Mesothelial cell of epicardium (in vitro differentiated cells): Measurements from ENCODE around the gene ZFAND6. TPM values are rescaled to one million over a fixed set of nuclear protein-coding genes. Genes with fewer than 3 reads are reported as not detected.
"Not testable (repeated sequence)": the region's sequence is repeated elsewhere in the genome, so short reads cannot be mapped to it uniquely, and the experiment has no call there.

Experiments used
- DNase-seq, 2 experiments: peaks; one replicate each; pipeline ENCODE4 v3.0.0; 2021; ENCODE audit warnings: low spot score in 2 of 2; ENCODE audit not compliant: unreplicated experiment in 2 of 2
- H3K27ac Mint-ChIP-seq: 2 replicates; pipeline ENCODE4 v1.8.0; 2021; ENCODE audit warnings: mixed read lengths
- H3K27me3 Mint-ChIP-seq: 2 replicates; pipeline ENCODE4 v1.8.0; 2021; ENCODE audit warnings: low read depth, mixed read lengths
- H3K36me3 Mint-ChIP-seq: 2 replicates; pipeline ENCODE4 v1.8.0; 2021; ENCODE audit warnings: mixed read lengths
- H3K4me1 Mint-ChIP-seq: 2 replicates; pipeline ENCODE4 v1.8.0; 2021; ENCODE audit warnings: mixed read lengths
- H3K4me3 Mint-ChIP-seq: 2 replicates; pipeline ENCODE4 v1.8.0; 2021; ENCODE audit warnings: mild to moderate bottlenecking, moderate library complexity, mixed read lengths
- H3K9me3 Mint-ChIP-seq: 2 replicates; pipeline ENCODE4 v1.8.0; 2021; ENCODE audit warnings: mixed read lengths
- total RNA-seq: library from RNA; stranded (reverse); gene quantifications from 3 replicates; pipeline ENCODE4 v1.2.1, GENCODE V29; 2021
- TF ChIP-seq, protein P1 (sequence below): fragments of 200-600 bp; sonication (generic); IDR thresholded peaks from one replicate; pipeline ENCODE4 v1.5.0; 2021; ENCODE audit warnings: antibody characterized with exemption; ENCODE audit not compliant: unreplicated experiment

ZFAND6 gene
- total RNA-seq, 1 donor from 2014 or later, result 88.8 TPM

DNA sequence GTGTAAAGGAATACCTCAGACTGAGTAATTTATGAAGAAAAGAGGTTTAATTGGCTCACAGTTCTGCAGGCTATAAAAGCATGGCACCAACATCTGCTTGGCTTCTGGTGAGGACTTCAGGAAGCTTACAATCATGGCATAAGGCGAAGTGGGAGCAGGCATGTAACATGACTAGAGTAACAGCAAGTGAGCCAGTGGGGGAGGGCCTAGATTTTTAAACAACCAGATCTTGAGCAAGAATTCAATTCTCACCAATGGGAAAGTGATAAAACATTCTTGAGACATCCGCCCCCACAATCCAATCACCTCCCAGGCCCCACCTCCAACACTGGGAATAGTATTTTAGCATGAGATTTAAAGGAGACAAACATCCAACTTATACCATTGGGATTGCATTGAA, 44.3 kb upstream of the ZFAND6 start:
- TF ChIP-seq, protein P1, sequence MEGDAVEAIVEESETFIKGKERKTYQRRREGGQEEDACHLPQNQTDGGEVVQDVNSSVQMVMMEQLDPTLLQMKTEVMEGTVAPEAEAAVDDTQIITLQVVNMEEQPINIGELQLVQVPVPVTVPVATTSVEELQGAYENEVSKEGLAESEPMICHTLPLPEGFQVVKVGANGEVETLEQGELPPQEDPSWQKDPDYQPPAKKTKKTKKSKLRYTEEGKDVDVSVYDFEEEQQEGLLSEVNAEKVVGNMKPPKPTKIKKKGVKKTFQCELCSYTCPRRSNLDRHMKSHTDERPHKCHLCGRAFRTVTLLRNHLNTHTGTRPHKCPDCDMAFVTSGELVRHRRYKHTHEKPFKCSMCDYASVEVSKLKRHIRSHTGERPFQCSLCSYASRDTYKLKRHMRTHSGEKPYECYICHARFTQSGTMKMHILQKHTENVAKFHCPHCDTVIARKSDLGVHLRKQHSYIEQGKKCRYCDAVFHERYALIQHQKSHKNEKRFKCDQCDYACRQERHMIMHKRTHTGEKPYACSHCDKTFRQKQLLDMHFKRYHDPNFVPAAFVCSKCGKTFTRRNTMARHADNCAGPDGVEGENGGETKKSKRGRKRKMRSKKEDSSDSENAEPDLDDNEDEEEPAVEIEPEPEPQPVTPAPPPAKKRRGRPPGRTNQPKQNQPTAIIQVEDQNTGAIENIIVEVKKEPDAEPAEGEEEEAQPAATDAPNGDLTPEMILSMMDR, result no peak
- Mint-ChIP-seq H3K27ac (no peak overlapping the region), H3K36me3 (no peaks in the 10 kb centered on the region), H3K9me3 (peaks cover 11% of the 10 kb centered on the region), H3K4me1 (no peaks in the 10 kb centered on the region), H3K27me3 (no peaks in the 10 kb centered on the region), H3K4me3 (no peak overlapping the region)
- no peak for DNase-seq

DNA sequence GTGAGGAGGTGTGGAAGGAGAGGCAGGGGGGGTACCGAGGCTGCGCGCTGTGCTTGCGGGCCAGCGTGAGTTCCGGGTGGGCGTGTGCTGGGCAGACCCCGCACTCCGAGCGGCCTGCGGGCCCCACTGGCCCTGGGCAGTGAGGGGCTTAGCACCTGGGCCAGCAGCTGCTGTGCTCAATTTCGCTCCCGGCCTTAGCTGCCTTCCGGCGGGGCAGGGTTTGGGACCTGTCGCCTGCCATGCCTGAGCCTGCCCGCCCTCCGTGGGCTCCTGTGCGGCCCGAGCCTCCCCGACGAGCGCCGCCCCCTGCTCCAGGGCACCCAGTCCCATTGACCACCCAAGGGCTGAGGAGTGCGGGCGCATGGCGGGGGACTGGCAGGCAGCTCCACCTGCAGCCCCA, 43.0 kb upstream of the ZFAND6 start:
- DNase-seq, H3K4me3 Mint-ChIP-seq, H3K27me3 Mint-ChIP-seq, H3K36me3 Mint-ChIP-seq, H3K27ac Mint-ChIP-seq, H3K4me1 Mint-ChIP-seq: not testable (repeated sequence)
- H3K9me3 Mint-ChIP-seq, result peaks cover 14% of the 10 kb centered on the region

DNA sequence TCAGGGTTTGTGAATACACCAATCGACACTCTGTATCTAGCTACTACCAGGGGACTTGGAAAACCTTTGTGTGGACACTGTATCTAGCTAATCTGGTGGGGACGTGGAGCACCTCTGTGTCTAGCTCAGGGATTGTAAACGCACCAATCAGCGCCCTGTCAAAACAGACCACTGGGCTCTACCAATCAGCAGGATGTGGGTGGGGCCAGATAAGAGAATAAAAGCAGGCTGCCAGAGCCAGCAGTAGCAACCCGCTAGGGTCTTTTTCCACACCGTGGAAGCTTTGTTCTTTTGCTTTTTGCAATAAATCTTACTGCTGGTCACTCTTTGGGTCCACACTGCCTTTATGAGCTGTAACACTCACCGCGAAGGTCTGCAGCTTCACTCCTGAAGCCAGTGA, 42.3 kb upstream of the ZFAND6 start:
- not testable (repeated sequence) for H3K27ac Mint-ChIP-seq, H3K36me3 Mint-ChIP-seq, H3K4me1 Mint-ChIP-seq, H3K27me3 Mint-ChIP-seq, DNase-seq, H3K4me3 Mint-ChIP-seq
- H3K9me3 Mint-ChIP-seq, result peaks cover 14% of the 10 kb centered on the region

DNA sequence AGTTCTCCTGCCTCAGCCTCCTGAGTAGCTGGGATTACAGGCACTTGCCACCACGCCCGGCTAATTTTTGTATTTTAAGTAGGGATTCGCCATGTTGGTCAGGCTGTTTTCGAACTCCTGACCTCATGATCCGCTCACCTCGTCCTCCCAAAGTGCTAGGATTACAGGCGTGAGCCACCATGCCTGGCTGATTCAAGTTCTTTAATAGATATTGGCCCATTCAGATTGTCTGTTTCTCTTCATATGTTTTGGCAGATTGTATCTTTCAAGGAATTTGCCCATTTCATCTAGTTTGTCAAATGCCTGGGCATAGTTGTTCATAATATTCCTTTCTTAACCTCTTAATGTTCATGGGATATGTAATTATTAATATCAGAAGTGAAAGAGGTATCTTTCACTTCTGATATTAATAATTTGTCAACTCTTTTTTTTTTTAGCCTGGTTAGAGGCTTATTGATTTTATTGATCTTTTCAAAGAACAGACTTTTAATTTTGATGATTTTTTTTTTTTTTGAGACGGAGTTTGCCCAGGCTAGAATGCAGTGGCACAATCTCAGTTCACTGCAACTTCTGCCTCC, 40.2 kb upstream of the ZFAND6 start:
- TF ChIP-seq, protein P1, result no peak
- H3K27ac Mint-ChIP-seq, result no peak overlapping the region
- H3K36me3 Mint-ChIP-seq, result no peaks in the 10 kb centered on the region
- no peak for DNase-seq
- H3K4me1 Mint-ChIP-seq, result no peaks in the 10 kb centered on the region
- no peak overlapping the region for H3K4me3 Mint-ChIP-seq
- H3K9me3 Mint-ChIP-seq, result peaks cover 13% of the 10 kb centered on the region
- no peaks in the 10 kb centered on the region for H3K27me3 Mint-ChIP-seq

DNA sequence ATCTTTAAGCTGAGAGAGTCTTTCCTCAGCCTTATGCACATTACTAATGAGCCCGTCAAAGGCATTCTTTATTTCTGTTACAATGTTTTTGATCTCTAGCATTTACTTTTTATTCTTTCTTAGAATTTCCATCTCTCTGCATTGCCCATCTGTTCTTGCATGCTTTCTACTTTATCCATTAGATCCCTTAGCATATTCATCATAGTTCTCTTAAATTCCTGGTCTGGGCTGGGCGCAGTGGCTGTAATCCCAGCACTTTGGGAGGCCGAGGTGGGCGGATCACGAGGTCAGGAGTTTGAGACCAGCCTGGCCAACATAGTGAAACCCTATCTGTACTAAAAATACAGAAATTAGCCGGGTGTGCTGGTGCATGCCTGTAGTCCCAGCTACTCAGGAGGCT, 39.3 kb upstream of the ZFAND6 start:
- H3K9me3 Mint-ChIP-seq, H3K36me3 Mint-ChIP-seq, H3K27ac Mint-ChIP-seq, H3K4me1 Mint-ChIP-seq, H3K27me3 Mint-ChIP-seq, DNase-seq, H3K4me3 Mint-ChIP-seq: not testable (repeated sequence)

DNA sequence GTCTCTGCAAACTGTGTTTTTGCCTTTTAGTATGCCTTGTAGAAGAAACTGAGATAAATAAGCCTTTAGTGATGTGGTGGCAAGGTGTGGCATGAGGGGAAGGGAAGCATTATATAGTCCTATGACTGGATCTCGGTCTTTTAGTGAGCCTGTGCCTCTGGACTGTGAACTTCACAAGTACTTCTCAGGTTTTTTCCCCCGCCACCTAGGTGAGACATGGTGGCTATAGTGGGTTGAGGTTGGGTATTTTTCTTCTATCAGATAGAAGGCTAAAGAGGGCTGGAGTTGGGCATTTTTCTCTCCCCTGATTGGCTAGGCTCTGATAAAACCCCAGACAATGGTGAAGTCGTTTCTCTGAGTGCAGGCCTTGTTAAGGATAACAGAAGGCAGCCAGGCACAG, 38.7 kb upstream of the ZFAND6 start:
- TF ChIP-seq, protein P1, result no peak
- Mint-ChIP-seq H3K4me1 (no peaks in the 10 kb centered on the region), H3K27me3 (no peaks in the 10 kb centered on the region), H3K27ac (no peak overlapping the region), H3K4me3 (no peak overlapping the region), H3K36me3 (no peaks in the 10 kb centered on the region), H3K9me3 (peaks cover 3% of the 10 kb centered on the region)
- no peak for DNase-seq

DNA sequence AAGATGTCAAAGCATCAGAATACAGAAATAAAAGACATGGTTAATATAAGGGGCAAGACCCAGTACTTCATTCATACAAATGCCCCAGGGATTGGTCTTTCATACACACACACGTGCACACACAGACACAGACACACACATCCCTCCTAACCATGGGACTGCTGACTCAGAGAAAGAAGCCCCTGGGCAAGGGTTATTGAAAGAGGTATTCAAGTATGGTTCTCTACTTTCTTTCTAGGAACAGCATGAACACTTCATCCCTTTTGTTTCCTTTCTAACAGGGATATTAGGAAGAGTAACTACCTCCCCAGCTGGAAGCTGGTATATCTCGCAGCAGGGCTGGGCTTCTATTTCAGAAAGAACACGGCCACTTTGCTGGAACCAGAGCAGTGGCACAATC, 33.2 kb upstream of the ZFAND6 start:
- Mint-ChIP-seq H3K4me3 (no peak overlapping the region), H3K4me1 (no peaks in the 10 kb centered on the region), H3K36me3 (no peaks in the 10 kb centered on the region), H3K9me3 (no peaks in the 10 kb centered on the region), H3K27me3 (peaks cover 2% of the 10 kb centered on the region), H3K27ac (no peak overlapping the region)
- DNase-seq, result no peak
- TF ChIP-seq, protein P1, result no peak
